ENCODE data around the gene DNAI2.
"Not testable (repeated sequence)": the region's sequence is repeated elsewhere in the genome, so short reads cannot be mapped to it uniquely, and the experiment has no call there.

The DNAI2 gene

GRCh38 chr17:74276541-74277009, 2.5 kb downstream of the DNAI2 start:
- no peak for FAIRE-seq

GRCh38 chr17:74277935-74278334, 3.9 kb downstream of the DNAI2 start:
- no peak for FAIRE-seq

GRCh38 chr17:74279617-74280016, 5.6 kb downstream of the DNAI2 start:
- FAIRE-seq, result not testable (repeated sequence)

- no peak for FAIRE-seq
Observed at GRCh38 chr17:74280093-74280513, 6.1 kb downstream of the DNAI2 start.

- no peak for FAIRE-seq
Observed at GRCh38 chr17:74281799-74282198, 7.8 kb downstream of the DNAI2 start.

- not testable (repeated sequence) for FAIRE-seq
Observed at GRCh38 chr17:74282274-74282586, 8.2 kb downstream of the DNAI2 start.

GRCh38 chr17:74282587-74283370, 8.7 kb downstream of the DNAI2 start:
- FAIRE-seq, result no peak

- no peak for FAIRE-seq
Observed at GRCh38 chr17:74283371-74283673, 9.3 kb downstream of the DNAI2 start.

- FAIRE-seq, result no peak
Observed at GRCh38 chr17:74287031-74287602, 13.1 kb downstream of the DNAI2 start.

GRCh38 chr17:74288785-74289184, 14.8 kb downstream of the DNAI2 start:
- no peak for FAIRE-seq

- no peak for FAIRE-seq
Observed at GRCh38 chr17:74289688-74290087, 15.7 kb downstream of the DNAI2 start.

- no peak for FAIRE-seq
Observed at GRCh38 chr17:74290340-74290739, 16.3 kb downstream of the DNAI2 start.

- no peak for FAIRE-seq
Observed at GRCh38 chr17:74292495-74292894, 18.5 kb downstream of the DNAI2 start.

- no peak for FAIRE-seq
Observed at GRCh38 chr17:74295625-74296547, 21.9 kb downstream of the DNAI2 start.

GRCh38 chr17:74296548-74296936, 22.5 kb downstream of the DNAI2 start:
- no peak for FAIRE-seq

GRCh38 chr17:74297941-74298340, 23.9 kb downstream of the DNAI2 start:
- no peak for FAIRE-seq

- FAIRE-seq, result no peak
Observed at GRCh38 chr17:74298778-74299177, 24.7 kb downstream of the DNAI2 start.

GRCh38 chr17:74299226-74300009, 25.4 kb downstream of the DNAI2 start:
- no peak for FAIRE-seq

GRCh38 chr17:74303305-74303704, 29.3 kb downstream of the DNAI2 start:
- no peak for FAIRE-seq

GRCh38 chr17:74304184-74304583, 30.1 kb downstream of the DNAI2 start:
- FAIRE-seq, result no peak

- FAIRE-seq, result no peak
Observed at GRCh38 chr17:74305865-74306654, 32.0 kb downstream of the DNAI2 start.
